ENCODE results near the gene CEP295NL. TPM values are rescaled to one million over a fixed set of nuclear protein-coding genes. Genes with fewer than 3 reads are reported as not detected.

The CEP295NL gene
- total RNA-seq, 1 experiment from 2014 or later = 0.87 TPM

- H3K27me3 ChIP-seq (ENCODE audit: control insufficient read depth, insufficient read depth, low read length) = no peaks in the 10 kb centered on the region
- H3K36me3 ChIP-seq (ENCODE audit: control insufficient read depth, insufficient read depth, low read length) = no peaks in the 10 kb centered on the region
- in situ Hi-C loops (cut with HindIII; ENCODE audit: low pct_unique_long_range_greater_than_20kb, low sequenced_read_pairs) (no loop called here), intact Hi-C loops (cut with micrococcal nuclease; ENCODE audit: unreplicated experiment) (no loop called here)
- H3K27ac ChIP-seq (ENCODE audit: low read length) = no peak overlapping the region
- no peaks in the 10 kb centered on the region for H3K4me1 ChIP-seq (ENCODE audit: control insufficient read depth, insufficient read depth, low read length)
- no peak for DNase-seq (ENCODE audit: low read depth, low spot score)
- ATAC-seq = no peak
- H3K9me3 ChIP-seq (ENCODE audit: control insufficient read depth, insufficient read depth, low read depth, low read length) = no peaks in the 10 kb centered on the region
- H3K4me3 ChIP-seq (ENCODE audit: low read depth in 2 of 2, low read length in 2 of 2) = no peak overlapping the region
- TF ChIP-seq CTCF (IDR thresholded peaks at IDR 0.05) = no peak
- TF ChIP-seq TCF7L2 (IDR thresholded peaks at IDR 0.05; ENCODE audit: low read depth, low read length) = no peak
- no peak for TF ChIP-seq REST (IDR thresholded peaks at IDR 0.05; ENCODE audit: insufficient read depth in 1 of 2, low read depth in 2 of 2, low read length in 1 of 2)
- no peak for TF ChIP-seq POLR2AphosphoS5 (IDR thresholded peaks at IDR 0.05; ENCODE audit: low read depth, low read length)
- no peak for TF ChIP-seq SIN3A (IDR thresholded peaks at IDR 0.05; ENCODE audit: borderline replicate concordance, insufficient read depth, low read depth, low read length)
- ChIA-PET CTCF (interaction anchor here (0.7 kb wide), 1 partner anchor 460 kb away, joined by 6 read pairs; no protein-coding TSS in a partner anchor), POLR2A (interaction anchor here (0.6 kb wide), 1 partner anchor 92 kb away, joined by 5 read pairs; no protein-coding TSS in a partner anchor)
- no TSS peak for BruUV-seq (replicated peaks)
These were observed 6.7 kb downstream of the CEP295NL start for GRCh38 chr17:78896091-78896833.

- Histone ChIP-seq H3K4me1 (ENCODE audit: control insufficient read depth, insufficient read depth, low read length) (no peaks in the 10 kb centered on the region), H3K27ac (ENCODE audit: low read length) (no peak overlapping the region), H3K9me3 (ENCODE audit: control insufficient read depth, insufficient read depth, low read depth, low read length) (no peaks in the 10 kb centered on the region), H3K36me3 (ENCODE audit: control insufficient read depth, insufficient read depth, low read length) (no peaks in the 10 kb centered on the region), H3K4me3 (ENCODE audit: low read depth in 2 of 2, low read length in 2 of 2) (no peak overlapping the region), H3K27me3 (ENCODE audit: control insufficient read depth, insufficient read depth, low read length) (no peaks in the 10 kb centered on the region)
- in situ Hi-C loops (cut with HindIII; ENCODE audit: low pct_unique_long_range_greater_than_20kb, low sequenced_read_pairs) = no loop called here
- BruUV-seq (replicated peaks) = no TSS peak
- CTCF ChIA-PET = no interaction called here
- POLR2A ChIA-PET = no interaction called here
- DNase-seq (ENCODE audit: low read depth, low spot score) (no peak), ATAC-seq (no peak)
- intact Hi-C loops (cut with micrococcal nuclease; ENCODE audit: unreplicated experiment) = no loop called here
- TF ChIP-seq SIN3A (IDR thresholded peaks at IDR 0.05; ENCODE audit: borderline replicate concordance, insufficient read depth, low read depth, low read length) = no peak
- TF ChIP-seq POLR2AphosphoS5 (IDR thresholded peaks at IDR 0.05; ENCODE audit: low read depth, low read length) = no peak
- TF ChIP-seq TCF7L2 (IDR thresholded peaks at IDR 0.05; ENCODE audit: low read depth, low read length) = no peak
- TF ChIP-seq CTCF (IDR thresholded peaks at IDR 0.05) = no peak
- no peak for TF ChIP-seq REST (IDR thresholded peaks at IDR 0.05; ENCODE audit: insufficient read depth in 1 of 2, low read depth in 2 of 2, low read length in 1 of 2)
These were observed 7.7 kb downstream of the CEP295NL start for GRCh38 chr17:78895322-78895721.

Data from Panc1 (cell line).